GM18505 (cell line): ENCODE results near the gene NETO1.

Source experiments
- ATAC-seq: cut with Tn5 transposase; IDR thresholded peaks from one replicate; pipeline ENCODE4 v1.9.1; 2021; ENCODE audit not compliant: unreplicated experiment
- POLR2A ChIP-seq: IDR thresholded peaks from 4 replicates; pipeline ENCODE4 v1.6.1; 2011; ENCODE audit warnings: borderline replicate concordance; ENCODE audit not compliant: insufficient read depth, insufficient read length; ENCODE audit errors: extremely low read depth

NETO1 gene

DNA sequence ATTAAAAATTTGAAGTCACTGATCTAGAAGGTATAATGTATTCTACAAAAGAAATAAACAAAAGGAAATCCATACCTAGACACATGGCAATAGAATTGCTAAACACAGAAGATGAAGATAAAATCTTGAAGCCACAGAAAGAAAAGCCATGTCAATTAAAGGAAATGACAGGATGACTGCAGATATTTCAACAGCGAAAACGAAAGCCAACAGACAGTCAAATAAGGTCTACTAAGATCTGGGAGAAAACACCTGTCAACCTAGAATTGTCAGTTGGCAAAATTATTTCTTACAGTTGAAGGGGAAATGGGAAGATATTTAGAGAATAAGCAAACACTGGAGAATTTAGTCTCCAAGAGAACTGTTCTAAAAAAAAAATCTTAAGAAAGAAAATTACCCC lies 39.2 kb downstream of the NETO1 start:
- no peak for TF ChIP-seq POLR2A
- ATAC-seq: no peak

DNA sequence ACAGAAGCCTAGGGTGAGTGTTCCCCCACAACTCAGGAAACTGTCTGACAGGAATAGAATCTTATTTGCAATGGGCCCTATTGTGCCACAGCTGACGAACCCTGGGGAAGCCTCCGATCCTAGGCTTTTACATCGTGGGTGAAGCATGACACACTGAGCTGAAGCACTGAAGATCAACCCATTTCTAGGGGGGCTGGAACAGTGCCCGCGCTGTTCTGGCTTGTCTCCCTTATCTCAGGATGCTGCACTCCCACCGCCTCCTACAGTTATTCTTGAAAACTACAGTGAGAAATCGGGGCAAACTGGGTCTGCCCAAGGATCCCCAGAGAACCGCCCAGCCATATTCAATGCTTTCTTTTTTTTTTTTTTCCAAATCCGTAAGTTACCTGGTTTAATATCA lies 41.1 kb downstream of the NETO1 start:
- TF ChIP-seq POLR2A: no peak
- no peak for ATAC-seq

DNA sequence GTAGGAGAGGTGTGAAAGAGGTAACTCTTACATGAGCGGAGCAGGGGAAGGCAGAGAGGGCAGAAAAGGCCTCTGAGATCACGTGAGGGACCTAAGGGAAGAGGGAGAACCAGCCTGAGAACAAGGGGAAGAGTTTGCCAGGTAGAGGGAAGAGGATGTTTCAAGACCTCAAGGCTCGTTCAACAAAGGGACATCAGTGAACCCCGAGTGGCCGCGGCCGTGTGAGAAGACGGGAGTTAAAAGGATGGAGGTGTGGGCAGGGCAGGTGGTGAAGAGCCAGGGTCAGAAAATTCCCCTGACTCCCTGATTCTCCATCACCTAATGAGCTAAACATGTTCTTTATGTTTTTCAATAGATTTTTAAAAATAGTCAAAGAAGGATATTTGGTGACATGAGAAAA lies 44.4 kb downstream of the NETO1 start:
- no peak for ATAC-seq

DNA sequence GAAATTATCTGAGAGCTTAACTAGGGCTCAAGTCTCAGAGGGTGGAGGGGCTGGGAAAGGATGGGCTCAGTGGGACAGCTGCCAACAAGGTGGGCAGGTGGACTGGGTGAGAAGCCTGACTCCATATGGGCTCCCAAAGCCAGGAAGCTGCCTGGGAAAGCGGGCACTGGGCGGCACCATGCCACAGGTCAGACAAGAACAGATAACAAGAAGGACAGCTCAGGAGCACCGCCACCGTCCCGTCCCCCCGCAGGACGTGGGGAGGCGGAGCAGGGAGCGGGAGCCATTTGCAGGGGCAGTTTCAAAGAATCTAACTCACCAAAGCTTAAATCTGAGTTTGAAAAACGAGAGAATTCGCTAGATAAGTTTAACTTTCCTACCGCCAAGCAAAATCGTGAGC lies 45.6 kb downstream of the NETO1 start:
- no peak for ATAC-seq

More for the DNA sequence above, 44.4 kb downstream of the NETO1 start:
- no peak for TF ChIP-seq POLR2A

DNA sequence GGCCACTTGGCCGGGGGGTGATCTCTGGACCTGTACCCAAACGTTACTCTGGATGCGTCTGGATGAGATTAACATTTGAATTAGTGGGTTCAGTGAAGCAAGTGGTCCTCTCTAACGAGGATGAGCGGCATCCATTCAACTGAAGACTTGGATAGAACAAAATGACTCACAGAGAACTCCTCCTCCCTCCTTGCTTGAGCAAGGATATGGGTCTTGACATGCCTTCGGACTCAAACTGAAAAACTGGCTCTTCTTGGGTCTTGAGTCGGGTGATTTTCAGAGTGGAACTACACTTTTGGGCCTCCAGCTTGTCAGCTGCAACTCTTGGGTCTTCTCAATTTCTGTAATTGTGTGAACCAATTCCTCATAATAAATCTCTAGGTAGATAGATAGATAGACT lies 47.2 kb downstream of the NETO1 start:
- no peak for ATAC-seq
- TF ChIP-seq POLR2A: no peak

More for the DNA sequence above, 45.6 kb downstream of the NETO1 start:
- TF ChIP-seq POLR2A: no peak

DNA sequence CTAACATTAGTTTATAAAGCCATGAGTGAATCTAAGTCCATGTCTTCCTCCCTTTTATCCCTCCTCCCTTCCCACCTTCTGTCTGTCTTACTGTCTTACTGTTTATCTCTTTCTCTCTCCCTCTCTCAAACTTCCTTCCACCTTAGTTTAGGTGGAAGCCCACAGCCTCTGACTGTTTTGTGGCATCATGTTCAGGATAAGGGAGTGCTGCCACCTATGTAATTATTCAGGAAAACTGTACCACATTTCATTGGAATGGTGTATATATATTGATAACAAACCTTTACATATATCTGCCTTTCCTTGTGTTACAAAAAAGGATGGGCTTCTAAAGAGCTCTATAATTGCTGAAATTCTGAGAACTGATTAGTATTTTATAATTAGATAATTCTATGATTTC lies 48.7 kb downstream of the NETO1 start:
- ATAC-seq: no peak
- TF ChIP-seq POLR2A: no peak

DNA sequence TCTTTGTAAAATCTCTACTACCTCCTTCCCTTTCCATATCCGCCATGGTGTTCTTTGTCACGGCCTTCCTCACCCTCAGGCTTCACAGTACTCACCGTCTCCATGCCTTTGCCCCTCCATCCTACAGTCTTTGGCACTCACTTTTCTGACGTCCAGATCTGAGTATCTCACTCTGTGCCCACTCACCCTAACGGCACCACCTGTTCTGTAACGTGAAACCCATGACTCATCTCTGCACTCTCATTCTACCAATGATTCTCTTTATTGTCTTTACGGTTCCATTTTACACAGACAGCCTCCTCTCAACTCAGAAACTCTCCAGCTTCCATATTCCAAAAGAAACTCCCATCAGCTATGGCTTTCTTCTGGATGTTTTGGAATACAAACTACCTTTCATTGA lies 56.7 kb downstream of the NETO1 start:
- TF ChIP-seq POLR2A: no peak
- no peak for ATAC-seq

DNA sequence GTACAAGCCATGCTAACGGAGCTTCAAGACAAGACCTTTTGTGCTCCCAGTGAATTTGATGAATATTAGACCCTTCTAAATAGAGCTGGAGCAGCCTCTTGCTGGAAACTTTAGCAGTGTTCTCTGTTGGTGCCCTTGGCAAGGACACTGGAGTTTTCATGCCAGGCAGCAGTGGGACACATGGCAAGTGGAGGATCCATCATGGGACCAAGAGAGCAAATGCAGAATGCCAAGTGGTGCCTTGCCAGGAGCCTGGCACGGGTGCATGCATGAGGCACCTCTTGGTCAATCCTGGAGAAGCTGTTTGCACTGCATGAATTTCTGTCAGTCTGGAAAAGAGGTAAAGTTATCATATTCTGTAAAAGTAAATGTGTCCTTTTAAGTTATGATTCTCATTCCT lies 59.1 kb downstream of the NETO1 start:
- no peak for ATAC-seq
- TF ChIP-seq POLR2A: no peak

DNA sequence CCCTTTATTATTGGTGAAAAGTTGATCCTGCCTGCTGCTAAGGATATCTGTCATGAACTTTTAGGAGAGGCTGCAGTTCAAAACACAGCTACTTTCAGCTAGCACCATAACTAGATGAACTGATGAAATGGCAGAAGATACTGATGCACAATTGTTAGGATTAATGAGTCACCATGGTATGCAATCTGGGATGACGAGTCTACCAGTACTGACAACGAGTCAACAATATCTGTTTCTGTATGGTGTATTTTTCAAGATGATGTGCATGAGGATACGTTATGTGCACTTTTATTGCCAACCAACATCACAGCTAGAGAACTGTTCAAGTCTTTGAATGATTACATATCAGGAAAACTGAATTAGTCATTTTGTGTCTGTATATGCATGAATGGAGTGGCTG lies 68.7 kb downstream of the NETO1 start:
- TF ChIP-seq POLR2A: no peak
- ATAC-seq: no peak

DNA sequence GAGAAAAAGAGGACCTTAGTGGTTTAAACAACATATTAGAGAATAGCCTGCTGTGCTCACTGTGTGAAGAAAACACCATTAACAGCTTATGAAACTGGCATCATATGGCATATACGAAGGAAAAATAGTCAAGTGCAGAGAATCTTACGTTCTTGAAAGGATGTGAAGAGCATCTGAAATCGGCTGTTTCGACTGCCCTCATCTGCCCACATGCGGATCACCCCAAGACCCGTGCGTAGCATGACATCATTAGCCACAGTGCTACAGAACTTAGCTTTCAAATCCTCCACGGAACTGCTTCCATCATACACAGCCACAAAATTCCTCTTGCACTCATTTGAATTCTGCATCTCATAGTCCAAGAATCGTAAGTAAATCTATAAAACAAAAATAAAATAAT lies 84.3 kb downstream of the NETO1 start:
- no peak for ATAC-seq
- no peak for TF ChIP-seq POLR2A

DNA sequence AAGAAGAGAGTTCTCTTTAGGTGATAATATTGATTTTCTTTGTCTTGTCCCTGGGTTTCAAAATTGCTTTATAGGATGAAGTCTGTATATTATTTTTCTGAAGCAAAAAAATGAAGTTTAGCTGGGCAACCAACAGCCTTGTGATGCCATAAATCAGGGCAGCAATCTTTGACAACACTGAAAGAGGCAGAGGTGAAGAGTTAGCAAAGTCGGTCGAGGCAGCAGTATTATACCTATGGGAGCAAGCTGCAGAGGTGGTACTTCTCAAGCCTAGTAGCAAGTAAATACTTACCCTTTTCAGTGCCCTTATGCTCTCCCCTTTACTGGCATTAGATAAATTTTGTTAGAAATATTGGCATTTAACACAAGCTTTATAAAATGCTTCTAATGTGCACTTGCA lies 92.9 kb downstream of the NETO1 start:
- TF ChIP-seq POLR2A: no peak

DNA sequence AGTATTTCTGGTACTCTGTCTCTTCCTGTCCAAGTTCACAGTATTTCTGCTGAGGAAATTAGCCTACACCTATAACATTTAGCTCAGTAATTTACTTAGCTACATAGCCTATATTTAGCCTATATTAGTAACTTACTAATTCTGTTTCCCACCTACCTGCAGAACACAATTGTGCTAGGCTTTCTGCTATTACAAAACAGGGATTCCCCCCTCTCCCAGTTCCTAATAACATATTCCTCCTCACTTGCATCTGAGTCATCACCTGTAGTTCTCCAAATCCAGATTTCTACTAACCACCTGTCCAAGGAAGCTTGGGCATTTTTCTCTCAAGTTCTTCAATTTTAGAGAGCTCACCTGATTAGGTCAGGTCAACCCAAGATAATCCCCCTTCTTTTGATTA lies 94.9 kb downstream of the NETO1 start:
- ATAC-seq: no peak
- no peak for TF ChIP-seq POLR2A

More for the DNA sequence above, 92.9 kb downstream of the NETO1 start:
- ATAC-seq: no peak

DNA sequence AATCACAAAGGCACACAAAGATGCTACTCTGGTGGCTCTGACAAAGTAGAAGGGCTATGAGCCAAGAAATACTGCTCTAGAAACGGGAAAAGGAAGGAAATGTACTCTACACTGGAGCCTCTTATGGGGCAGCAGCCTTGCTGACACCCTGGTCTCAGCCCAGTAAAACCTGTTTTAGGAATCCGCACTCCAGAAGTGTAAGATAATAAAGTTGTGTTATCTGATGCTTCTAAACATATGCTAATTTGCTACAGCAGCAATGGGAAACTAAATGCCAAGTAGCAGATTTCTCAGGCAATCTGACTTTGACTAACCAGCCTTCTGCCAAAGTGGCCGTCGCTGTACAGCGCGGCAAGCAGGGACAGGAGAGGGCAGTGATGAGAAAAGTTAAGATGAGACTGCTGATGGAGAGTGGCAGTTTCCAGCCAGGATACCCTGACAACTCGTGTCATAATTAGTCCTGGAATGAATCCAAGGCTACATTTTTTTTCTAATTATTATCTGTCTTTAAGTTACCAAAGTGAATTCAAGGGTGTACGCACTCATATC lies 99.0 kb downstream of the NETO1 start:
- no peak for ATAC-seq
- no peak for TF ChIP-seq POLR2A

DNA sequence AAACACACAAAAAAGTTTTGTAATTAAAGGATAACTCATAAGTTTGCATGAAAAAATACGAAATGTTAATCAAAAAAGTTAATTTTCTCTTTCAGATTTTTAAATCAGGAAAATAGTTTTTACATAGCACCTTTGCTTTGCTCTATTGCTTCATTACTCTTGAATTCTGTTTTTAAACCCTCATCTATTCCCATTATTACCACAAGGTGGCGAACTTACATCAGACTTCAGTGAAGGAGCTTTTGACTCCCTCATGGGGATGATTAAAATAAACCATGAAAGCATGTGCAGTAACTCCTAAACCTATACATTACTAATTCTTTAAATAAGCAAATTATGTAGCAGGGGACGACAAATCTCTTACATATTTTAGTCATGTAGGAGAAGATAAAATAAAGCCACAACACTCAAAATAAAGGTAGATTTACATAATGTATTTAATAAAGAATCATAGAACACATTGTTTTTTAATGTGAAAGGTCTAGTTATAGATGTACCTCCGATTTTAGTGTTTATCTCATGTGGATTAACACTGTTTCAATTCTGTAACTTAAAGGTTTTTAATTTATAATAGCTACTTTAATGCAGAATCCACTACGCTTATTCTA lies 105.2 kb downstream of the NETO1 start:
- no peak for TF ChIP-seq POLR2A
- ATAC-seq: peak; percentile 87

DNA sequence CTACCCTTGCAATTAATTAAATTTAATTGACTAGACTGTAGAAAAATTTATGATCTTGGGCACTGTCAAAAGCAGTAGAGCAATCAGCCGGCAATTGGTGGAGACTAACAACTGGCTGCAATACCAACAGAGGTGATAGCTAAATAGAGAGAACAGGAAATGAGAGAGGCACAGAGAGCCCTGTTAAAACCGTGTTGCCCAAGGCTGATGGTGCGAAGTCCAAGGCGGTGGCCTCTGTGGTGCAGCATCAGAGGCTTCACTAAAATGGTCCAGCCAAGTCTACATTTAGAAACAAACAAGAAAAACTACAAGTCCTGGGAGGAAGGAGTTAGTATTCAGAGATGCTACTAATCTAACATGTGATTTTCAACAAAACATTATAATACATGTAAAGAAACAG lies 115.6 kb downstream of the NETO1 start:
- TF ChIP-seq POLR2A: no peak
- no peak for ATAC-seq
